Left lobe of liver (tissue), 2 donors: ENCODE data around the gene ACIN1. TPM values are rescaled to one million over a fixed set of nuclear protein-coding genes. Genes with fewer than 3 reads are reported as not detected.
A peak's percentile ranks its signal among the peaks of the same experiment; 100 is the strongest.

Experiments used
- ATAC-seq: fragments of 200-7000 bp; cut with Tn5 transposase; one replicate; pipeline ENCODE4 v1.9.1; 2020; ENCODE audit warnings: mild to moderate bottlenecking, moderate library complexity
- DNase-seq: peaks from one replicate; pipeline ENCODE4 v3.0.0-alpha.2; 2020; ENCODE audit warnings: low spot score
- total RNA-seq: library from RNA; stranded (reverse); gene quantifications from one replicate; pipeline ENCODE4 v1.2.1, GENCODE V29; 2021
- donor health status: DM: no; HTN: no; CAD: no; lungs with moderate emphysema.
- donor health status: DM: no; HTN: yes; CAD: no.

The ACIN1 gene
- total RNA-seq, 1 donor from 2014 or later, result 48.2 TPM

DNA sequence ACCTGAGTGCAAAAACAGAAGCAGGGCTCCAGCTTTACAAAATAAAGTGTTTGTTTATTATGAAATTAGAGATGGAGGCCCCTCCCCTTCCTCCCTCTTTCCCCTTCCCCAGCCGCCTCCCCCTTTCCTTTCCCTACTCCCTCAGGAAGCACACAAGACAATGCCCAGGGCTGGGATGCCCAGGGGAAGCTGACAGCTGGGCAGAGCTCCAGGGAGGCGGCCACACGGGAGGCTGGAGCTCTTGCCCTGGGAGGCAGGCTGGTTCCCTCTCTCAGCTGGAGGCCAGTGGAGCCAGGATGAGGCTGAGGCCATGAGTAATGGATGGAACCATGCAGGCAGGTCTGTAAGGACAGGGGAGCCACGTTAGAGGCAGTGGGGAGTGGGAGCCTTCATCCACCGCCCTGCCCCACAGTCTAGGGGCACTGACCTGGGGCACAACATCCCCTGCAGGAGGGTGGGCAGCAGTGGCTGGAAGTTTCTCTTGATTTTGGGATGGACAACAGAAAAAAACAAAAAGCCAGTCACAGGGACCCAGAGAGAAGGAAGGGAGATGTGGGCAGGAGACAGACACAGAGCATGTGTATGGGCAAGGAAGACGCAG is 47.8 kb downstream of the ACIN1 start:
- no peak for DNase-seq
- ATAC-seq, result peak; percentile 21

DNA sequence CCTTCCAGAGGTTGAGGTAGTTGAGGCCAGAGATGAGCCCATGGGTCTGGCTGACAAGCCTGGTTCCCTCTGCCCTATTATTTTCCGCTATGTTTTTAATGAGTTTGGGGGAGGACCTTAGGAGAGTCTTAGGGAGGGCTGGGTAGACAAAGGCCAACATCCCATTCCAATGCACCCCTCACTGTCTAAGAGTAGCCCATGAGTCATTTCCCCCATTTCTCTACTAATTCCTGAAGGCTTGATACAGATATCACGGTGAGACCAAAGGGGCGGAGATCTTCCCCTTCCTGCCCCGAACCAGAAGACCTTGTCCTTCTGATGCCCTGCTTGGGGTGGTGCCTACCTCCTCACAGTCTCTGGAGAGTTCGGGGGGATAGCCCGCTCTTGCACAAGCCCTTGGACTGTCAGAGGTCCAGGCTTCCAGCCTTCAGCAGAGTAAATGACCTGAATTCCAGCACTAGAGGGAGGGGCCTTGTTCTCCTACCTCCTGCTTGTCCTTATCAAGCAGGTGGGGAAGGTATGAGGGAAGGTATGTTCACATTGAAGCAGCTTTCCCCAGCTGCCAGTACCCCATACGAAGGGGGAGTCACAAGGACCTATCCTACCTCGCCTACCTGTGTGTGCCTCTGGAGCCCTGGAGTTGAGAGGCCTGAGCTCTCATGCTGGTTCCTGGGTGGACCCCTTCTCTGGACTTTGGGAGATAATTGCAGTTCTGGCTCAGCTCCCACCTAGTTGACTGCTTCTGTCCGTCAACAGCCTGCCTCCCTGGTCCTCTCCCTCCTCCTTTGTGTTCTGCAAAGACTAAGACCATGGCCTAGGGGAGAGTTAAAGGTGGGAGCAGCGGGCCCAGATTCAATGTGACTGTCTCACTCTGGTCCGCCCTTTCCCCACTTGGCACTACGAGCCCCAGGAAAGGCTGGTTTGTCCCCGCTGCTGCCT is 49.2 kb downstream of the ACIN1 start:
- DNase-seq, result no peak
- no peak for ATAC-seq

DNA sequence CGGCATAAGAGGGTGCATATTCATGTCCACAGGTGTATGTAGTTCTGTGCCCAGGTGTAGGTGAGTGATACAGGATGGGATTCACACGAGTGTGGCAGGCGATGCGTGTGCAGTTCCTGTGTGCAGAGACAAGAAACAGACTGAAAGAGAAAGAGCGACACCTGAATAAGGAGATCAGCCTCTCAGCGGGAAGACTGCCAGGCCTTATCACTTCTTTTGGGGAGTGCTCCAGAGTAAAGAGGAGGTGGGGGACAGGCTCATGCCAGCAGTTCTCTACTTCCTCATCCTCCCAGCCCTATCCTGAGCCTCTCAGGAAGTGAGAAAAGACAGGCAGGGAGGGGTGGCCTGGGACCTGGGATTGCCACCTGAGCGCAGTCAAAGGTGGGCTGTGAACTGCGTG is 50.1 kb downstream of the ACIN1 start:
- no peak for ATAC-seq
- no peak for DNase-seq

DNA sequence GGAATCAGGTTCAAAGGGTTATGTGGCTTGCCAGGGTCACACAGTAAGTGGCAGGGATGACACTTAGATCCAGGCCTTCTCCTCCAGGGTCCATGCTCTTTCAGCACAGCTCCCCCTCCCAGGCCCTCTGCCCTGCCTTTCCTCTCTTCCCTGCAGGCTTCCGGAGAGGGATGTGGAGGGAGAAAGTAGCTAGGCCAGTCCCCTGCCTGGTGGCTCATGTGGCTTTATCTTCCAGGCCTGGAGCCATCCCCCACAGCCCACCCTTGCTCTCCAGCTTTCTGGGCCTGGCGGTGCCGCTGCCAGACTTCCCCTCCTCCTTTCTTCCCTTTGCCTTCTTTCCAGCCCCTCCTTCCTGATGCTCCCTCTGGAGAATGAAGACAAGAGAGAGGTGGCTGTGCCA is 51.2 kb downstream of the ACIN1 start:
- DNase-seq, result no peak
- no peak for ATAC-seq

DNA sequence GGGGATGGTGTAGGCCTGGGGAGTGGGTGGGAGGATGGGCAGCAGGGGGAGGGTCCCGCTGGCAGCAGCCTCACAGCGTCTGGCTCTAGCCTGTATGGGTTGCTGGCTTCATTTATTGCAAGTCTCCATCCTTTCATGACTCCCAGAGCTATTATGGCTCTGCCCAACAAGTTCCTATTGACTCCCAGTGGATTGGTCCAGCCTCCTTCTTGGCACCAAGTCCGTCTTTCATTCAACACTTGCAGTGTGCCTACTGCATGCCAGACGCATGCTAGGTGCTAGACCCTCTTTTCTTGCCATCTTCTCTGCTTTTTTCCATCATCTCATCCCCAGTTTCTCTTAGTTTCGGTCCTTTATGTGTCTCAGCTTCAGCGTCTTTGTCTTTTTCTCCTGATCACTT is 51.8 kb downstream of the ACIN1 start:
- ATAC-seq, result no peak

DNA sequence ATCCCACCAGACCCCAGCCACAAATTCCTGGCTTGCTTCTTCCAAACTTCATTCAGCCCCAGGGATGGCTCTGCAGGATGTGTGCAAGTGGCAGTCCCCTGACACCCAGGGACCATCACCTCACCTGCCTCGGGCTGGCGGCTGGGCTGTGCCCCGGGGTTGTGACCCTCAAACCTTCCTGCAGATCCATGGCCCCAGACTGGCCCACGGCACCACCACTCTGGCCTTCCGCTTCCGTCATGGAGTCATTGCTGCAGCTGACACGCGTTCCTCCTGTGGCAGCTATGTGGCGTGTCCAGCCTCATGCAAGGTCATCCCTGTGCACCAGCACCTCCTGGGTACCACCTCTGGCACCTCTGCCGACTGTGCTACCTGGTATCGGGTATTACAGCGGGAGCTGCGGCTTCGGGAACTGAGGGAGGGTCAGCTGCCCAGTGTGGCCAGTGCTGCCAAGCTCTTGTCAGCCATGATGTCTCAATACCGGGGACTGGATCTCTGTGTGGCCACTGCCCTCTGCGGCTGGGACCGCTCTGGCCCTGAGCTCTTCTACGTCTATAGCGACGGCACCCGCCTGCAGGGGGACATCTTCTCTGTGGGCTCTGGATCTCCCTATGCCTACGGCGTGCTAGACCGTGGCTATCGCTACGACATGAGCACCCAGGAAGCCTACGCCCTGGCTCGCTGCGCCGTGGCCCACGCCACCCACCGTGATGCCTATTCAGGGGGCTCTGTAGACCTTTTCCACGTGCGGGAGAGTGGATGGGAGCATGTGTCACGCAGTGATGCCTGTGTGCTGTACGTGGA is 52.6 kb downstream of the ACIN1 start, which contains the start of gene PSMB11:
PSMB11 (plus strand) TSS at position 51 of the 804 bp plus-strand sequence; CDS start at position 65, 14 bp downstream.
- no peak for ATAC-seq
- DNase-seq, result no peak

More for the DNA sequence above, 51.8 kb downstream of the ACIN1 start:
- no peak for DNase-seq

DNA sequence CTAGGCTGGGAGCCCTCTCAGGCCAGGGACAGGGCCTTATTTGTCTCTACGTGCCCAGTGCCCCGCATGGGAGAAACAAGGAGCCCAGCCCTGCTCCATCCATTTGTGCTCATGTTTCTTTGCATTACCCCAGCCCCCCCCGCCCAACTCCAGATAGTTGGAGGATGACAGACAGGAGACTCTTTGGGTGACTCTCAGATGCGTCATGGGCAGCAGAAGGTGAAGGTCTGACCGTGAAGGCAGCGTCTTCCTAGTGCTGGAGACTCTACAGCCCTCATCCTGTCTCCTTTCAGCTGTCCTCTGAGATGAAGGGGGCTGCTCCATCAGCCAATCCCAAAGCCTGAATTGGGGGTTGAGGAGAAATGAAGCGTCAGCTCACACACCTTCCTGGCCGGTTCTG is 53.2 kb downstream of the ACIN1 start:
- DNase-seq, result no peak
- no peak for ATAC-seq

DNA sequence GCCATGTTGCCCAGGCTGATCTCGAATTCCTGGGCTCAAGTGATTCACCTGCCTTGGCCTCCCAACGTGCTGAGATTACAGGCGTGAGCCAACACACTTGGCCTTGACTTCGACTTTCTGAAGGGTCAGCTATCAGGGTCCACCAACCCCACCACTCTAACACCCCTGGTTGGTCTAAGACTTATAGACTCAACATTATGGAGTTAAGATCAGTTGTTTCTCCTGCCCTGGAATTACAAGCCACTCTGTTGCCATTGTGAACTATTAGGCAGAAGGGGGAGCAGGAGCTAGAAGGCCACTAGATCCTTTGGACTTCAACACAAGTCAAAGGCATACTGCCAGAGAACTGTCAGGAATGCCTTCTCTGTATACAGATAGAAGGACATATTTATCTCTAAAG is 54.8 kb downstream of the ACIN1 start:
- ATAC-seq (no peak), DNase-seq (no peak)

DNA sequence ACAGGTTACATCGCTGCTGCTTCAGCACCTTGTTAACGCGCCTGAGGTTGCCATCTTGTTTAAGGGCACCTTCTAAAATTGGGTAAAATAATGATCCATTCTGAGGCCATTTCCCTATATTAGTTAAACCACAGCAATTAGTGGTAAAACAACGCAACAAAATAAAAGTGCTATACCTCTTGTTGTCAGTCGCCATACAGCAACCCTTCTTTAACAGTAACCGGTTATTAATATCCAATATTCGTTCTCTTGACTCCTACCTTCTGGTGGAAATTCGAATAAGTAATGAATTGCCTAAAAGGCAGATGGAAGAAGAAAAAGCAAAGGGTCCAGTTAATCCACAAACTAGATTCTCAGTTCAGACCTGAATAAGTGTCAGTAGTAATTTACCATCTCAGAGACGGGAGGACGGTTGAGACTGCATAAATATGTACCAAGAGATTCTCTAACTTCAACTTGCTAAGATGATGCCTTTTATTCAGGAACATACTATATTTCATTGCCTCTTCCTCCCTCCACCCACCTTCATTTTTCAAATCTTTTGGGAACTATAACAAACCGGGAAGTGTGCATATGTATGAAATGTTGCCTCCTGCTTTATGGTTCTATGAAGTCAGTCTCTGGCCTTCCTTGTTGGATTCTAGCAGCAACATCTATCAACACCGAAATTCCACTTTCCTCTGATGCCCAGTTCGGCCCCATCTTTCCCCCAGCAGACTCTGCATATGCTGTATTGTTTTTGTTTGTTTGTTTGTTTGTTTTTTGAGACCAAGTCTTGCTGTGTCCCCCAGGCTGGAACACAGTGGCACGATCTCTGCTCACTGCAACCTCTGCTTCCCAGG is 59.4 kb downstream of the ACIN1 start:
- DNase-seq (no peak), ATAC-seq (no peak)

DNA sequence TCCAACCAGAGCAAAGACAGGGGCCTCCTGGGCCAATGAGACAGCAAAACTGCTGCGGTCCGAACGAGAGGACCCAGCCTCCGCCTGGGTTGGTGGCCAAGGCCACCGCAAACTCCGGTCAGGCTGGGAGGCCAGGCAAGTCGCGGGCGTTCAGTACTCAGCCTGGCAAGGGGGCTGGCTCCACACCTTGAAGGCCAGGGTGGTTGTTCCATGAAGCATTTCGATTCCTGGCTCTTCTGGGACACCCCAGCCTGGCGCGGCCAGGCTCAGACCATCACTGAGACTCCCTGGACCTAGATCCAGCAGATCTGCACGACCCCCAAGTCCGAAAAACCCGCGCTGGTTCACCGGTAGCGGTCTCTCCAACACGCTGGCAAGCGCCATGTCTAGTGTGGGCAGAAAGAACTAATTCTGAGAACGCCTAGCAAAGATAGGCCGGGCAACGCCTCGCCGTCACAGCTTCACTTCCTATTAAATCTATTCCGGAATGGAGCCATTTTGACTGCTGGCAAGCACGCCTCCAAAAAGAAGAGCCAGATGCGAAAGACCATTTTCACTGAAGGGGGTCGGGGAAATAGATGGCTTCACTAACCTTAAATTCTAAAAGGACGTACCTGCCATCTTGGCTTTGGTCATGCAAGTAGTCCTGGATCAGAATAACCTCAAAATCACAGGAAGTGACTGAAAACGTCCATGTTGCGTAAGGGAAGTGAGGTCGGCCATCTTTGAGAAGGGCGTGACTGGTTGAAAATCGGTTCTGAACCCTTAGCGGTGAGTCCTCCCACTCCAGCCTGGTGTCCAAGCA is 60.2 kb downstream of the ACIN1 start, which contains the start of gene PSMB5:
PSMB5 (minus strand) TSS at position 403 of the 805 bp plus-strand sequence; CDS start at position 384, 19 bp downstream.
- ATAC-seq (peak; percentile 97), DNase-seq (peak; percentile 89)

DNA sequence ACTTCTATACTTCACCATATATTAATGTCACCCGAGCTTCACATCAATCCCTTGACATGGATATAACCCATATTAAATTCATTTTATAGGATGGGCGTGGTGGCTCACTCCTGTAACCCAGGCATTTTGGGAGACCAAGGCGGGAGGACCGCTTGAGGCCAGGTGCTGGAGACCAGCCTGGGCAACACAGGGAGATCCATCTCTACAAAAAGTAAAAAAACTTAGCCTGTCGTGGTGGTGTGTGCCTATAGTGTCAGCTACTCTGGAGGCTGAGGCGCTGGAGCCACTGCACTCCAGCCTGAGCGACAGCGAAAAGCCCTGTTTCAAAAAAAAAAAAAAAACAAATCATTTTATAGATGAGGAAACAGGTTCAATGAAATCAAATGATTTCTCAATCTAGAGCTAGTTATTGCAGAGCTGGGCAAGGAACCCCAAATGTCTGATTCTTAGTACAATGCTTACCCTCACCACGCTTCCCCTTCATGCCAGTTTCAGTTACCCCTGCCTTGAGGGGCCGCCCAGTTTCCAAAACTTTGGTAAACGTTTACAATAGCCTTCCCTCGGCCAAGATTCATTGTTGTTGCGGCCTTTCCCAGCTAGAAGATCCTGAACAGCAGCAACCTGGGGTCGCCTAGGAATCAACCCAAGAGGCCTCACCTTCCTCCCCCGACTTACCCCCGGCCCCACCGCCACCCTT is 61.0 kb downstream of the ACIN1 start:
- ATAC-seq, result peak; percentile 2
- DNase-seq, result no peak

DNA sequence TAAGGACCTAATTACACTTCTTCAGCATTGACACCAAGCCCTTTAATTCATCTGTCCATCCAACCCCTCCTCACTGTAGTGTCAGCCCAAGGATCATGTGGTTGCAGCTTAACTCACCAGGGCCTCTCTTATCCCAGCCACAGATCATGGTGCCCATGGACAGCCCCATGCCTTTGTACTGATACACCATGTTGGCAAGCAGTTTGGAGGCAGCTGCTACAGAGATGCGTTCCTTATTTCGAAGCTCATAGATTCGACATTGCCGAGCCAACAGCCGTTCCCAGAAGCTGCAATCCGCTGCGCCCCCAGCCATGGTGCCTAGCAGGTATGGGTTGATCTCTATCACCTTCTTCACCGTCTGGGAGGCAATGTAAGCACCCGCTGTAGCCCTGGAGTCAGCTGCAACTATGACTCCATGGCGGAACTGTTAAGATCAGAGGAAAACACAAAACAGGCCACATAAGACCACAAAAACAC is 61.6 kb downstream of the ACIN1 start:
- DNase-seq (no peak), ATAC-seq (no peak)

DNA sequence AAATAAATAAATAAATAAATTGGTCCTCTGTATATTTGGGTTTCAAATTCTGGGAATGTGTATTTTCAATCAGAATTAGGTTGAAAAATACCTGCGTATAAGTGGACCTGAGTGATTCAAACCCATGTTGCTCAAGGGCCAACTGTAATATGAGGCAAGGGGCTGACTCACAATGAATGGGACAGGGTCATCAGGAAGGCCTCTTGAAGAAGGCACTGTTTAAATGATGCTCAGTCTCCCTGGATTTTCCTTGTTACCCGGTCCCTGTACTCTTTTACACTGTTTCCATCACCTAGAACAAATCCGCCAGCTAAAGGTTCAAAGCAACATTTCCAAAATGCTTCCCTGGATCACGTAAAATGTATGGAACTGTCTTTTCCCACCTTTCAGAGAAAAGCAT is 64.0 kb downstream of the ACIN1 start:
- DNase-seq (no peak), ATAC-seq (no peak)

DNA sequence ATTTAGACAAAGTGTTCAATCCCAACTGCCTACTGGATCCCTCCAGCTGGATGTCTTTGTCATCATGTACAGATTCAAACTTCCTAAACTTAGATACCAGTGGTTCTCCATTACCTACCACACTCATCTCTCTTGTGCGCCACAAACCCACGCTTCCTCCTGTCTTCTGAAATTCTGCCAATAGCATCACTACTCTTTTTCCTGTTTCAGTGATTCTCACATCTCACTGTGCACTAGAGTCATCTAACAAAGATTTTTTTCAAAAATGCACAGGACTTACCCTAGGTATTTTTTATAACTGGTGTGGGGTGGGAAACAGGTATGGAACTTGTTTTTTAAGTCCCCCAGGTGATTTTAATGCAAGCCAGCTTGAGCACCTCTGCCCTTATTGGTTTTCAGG is 66.1 kb downstream of the ACIN1 start:
- no peak for DNase-seq
- ATAC-seq, result no peak

DNA sequence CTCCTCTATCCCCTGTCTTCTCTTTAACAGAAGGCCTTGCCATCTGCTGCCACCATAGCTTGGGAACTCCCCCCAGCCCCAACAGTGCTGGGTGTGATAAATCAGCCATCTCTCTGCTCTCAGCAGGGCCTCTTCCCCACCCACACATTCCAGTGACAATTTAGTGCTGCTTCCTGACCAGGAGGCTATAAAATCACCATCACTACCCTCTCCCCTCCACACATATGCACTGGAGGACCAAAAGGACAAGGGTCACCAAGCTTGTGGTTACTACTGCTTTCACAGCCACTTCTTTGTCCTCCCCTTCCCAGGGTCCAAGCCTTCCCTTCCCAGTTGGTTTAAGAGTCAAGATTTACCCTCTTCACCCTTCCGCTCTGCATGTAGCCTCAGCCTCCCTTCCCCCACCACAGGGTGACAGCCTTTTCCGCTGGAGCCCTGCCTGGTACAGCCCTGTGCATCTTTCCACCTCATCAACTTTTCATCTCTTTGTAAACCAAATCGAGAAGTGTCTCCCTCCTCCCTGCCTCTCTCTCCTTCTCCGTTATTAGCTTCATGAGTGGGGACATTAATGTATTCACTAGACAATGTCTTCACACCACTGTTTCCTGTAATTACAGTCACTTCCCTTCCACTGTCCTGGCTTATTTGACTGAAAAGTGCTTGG is 69.7 kb downstream of the ACIN1 start:
- DNase-seq, result no peak
- ATAC-seq, result no peak

DNA sequence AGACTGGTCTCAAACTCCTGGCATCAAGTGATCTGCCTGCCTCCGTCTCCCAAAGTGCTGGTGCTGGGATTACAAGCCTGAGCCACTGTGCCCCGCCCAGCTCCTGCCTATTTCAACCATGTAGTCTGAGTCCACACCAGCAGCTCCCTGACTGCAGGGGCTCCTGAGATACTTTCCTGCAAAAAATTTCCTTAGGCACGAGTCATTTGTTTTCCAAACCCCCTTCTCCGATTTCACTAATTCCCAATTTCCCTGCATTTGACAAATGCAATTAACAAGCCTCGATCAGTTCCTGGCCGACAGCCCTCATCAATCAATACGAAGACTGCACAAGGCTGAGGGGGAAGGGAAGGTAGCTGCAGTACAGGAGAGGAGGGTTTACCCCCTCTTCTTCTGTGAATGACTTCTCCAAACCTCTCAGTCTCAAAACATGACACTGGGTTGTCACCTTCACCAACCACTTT is 70.3 kb downstream of the ACIN1 start:
- DNase-seq (no peak), ATAC-seq (no peak)

DNA sequence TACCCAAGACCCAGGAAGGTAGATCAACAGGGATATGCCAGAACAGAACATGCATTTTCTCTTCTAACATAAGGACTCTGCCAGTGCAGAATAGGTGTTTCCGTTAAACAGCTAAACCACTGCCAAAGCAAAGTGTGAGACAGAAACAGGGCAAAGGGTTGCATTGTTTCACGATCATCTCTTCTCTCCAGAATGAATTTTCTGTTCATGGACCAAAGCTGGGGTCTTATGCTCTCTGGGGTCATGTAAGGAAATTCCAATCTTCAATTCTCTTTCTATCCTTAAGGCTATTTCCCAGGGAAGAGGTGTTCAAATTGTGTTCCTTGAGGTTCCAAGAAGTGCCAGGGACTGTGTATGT is 71.2 kb downstream of the ACIN1 start:
- no peak for DNase-seq
- ATAC-seq, result no peak
